HL-60 (cell line): Measurements from ENCODE around the gene MYO1B.

Experiments
- GABPA ChIP-seq: IDR thresholded peaks from 2 replicates; pipeline ENCODE4 v1.6.1; 2012; ENCODE audit warnings: low read depth
- POLR2AphosphoS5 ChIP-seq: IDR thresholded peaks from 2 replicates; pipeline ENCODE4 v1.6.1; 2012; ENCODE audit warnings: low read depth
- SPI1 ChIP-seq: IDR thresholded peaks from 2 replicates; pipeline ENCODE4 v1.6.1; 2012; ENCODE audit warnings: low read depth, mild to moderate bottlenecking, borderline replicate concordance
- TF ChIP-seq, protein P1 (sequence below): IDR thresholded peaks from one replicate; pipeline ENCODE4 v1.5.1; 2011; ENCODE audit warnings: low read length, control low read depth, inconsistent platforms; ENCODE audit not compliant: insufficient read depth
- TF ChIP-seq, protein P2 (sequence below): IDR thresholded peaks from 2 replicates; pipeline ENCODE4 v1.6.1; 2012; ENCODE audit warnings: low read depth; ENCODE audit not compliant: insufficient replicate concordance

- TF ChIP-seq, protein P1, sequence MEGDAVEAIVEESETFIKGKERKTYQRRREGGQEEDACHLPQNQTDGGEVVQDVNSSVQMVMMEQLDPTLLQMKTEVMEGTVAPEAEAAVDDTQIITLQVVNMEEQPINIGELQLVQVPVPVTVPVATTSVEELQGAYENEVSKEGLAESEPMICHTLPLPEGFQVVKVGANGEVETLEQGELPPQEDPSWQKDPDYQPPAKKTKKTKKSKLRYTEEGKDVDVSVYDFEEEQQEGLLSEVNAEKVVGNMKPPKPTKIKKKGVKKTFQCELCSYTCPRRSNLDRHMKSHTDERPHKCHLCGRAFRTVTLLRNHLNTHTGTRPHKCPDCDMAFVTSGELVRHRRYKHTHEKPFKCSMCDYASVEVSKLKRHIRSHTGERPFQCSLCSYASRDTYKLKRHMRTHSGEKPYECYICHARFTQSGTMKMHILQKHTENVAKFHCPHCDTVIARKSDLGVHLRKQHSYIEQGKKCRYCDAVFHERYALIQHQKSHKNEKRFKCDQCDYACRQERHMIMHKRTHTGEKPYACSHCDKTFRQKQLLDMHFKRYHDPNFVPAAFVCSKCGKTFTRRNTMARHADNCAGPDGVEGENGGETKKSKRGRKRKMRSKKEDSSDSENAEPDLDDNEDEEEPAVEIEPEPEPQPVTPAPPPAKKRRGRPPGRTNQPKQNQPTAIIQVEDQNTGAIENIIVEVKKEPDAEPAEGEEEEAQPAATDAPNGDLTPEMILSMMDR = no peak
- TF ChIP-seq GABPA (no peak), POLR2AphosphoS5 (no peak), SPI1 (no peak)
- TF ChIP-seq, protein P2, sequence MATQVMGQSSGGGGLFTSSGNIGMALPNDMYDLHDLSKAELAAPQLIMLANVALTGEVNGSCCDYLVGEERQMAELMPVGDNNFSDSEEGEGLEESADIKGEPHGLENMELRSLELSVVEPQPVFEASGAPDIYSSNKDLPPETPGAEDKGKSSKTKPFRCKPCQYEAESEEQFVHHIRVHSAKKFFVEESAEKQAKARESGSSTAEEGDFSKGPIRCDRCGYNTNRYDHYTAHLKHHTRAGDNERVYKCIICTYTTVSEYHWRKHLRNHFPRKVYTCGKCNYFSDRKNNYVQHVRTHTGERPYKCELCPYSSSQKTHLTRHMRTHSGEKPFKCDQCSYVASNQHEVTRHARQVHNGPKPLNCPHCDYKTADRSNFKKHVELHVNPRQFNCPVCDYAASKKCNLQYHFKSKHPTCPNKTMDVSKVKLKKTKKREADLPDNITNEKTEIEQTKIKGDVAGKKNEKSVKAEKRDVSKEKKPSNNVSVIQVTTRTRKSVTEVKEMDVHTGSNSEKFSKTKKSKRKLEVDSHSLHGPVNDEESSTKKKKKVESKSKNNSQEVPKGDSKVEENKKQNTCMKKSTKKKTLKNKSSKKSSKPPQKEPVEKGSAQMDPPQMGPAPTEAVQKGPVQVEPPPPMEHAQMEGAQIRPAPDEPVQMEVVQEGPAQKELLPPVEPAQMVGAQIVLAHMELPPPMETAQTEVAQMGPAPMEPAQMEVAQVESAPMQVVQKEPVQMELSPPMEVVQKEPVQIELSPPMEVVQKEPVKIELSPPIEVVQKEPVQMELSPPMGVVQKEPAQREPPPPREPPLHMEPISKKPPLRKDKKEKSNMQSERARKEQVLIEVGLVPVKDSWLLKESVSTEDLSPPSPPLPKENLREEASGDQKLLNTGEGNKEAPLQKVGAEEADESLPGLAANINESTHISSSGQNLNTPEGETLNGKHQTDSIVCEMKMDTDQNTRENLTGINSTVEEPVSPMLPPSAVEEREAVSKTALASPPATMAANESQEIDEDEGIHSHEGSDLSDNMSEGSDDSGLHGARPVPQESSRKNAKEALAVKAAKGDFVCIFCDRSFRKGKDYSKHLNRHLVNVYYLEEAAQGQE = no peak
Measured at GRCh38 chr2:191303140-191304005, 58.2 kb downstream of the MYO1B start.
